Ascending aorta (tissue), 2 donors: Measurements from ENCODE around the gene BPTF. TPM values are rescaled to one million over a fixed set of nuclear protein-coding genes. Genes with fewer than 3 reads are reported as not detected.
A peak's percentile ranks its signal among the peaks of the same experiment; 100 is the strongest.

ENCODE experiments used
- DNase-seq, 2 donors: peaks; one replicate each; pipeline ENCODE4 v3.0.0-alpha.2; 2019; ENCODE audit warnings: low spot score in 2 of 2
- H3K27ac ChIP-seq, 2 donors: fragments of 200-600 bp; sonication (generic); one replicate each; pipeline ENCODE4 v1.5.1; 2016 to 2017; ENCODE audit warnings: mild to moderate bottlenecking in 1 of 2
- H3K27me3 ChIP-seq: fragments of 200-600 bp; sonication (generic); one replicate; pipeline ENCODE4 v1.5.1; 2017
- H3K36me3 ChIP-seq, 2 donors: fragments of 200-600 bp; sonication (generic); one replicate each; pipeline ENCODE4 v1.5.1; 2016
- H3K4me1 ChIP-seq, 2 donors: fragments of 200-600 bp; sonication (generic); one replicate each; pipeline ENCODE4 v1.5.1; 2016 to 2017; ENCODE audit warnings: mild to moderate bottlenecking in 1 of 2
- H3K4me3 ChIP-seq, 2 donors: fragments of 200-600 bp; sonication (generic); one replicate each; pipeline ENCODE4 v1.5.1; 2016 to 2017; ENCODE audit warnings: mild to moderate bottlenecking in 1 of 2
- H3K9me3 ChIP-seq, 2 donors: fragments of 200-600 bp; sonication (generic); one replicate each; pipeline ENCODE4 v1.5.1; 2016
- CTCF ChIP-seq, 3 experiments: fragments of 200-600 bp in 2 of 3; fragments of 450-650 bp in 1 of 3; sonication (generic) in 2 of 3; IDR thresholded peaks; one replicate each; pipeline ENCODE4 v1.5.1; 2016 to 2019; ENCODE audit warnings: antibody characterized with exemption in 3 of 3, mild to moderate bottlenecking in 1 of 3, moderate library complexity in 1 of 3
- intact Hi-C: fragments of 100-400 bp; cut with DNase I; formaldehyde crosslinking; loops from one replicate; pipeline ENCODE4 v1.15.1; 2023
- total RNA-seq: library from RNA; depleted of rRNA; stranded (reverse); fragments of >200 nt; gene quantifications from one replicate; pipeline ENCODE4 v1.1.0, GENCODE V29; 2016

The BPTF gene
- total RNA-seq, 1 donor from 2014 or later = 67.4 TPM

GRCh38 chr17:67998466-67998865 lies 173.2 kb downstream of the BPTF start:
- Histone ChIP-seq H3K27me3 (no peaks in the 10 kb centered on the region), H3K9me3 (no peaks in the 10 kb centered on the region), H3K4me1 (peaks cover 4 to 9% of the 10 kb centered on the region in 2 donors), H3K36me3 (no peaks in the 10 kb centered on the region), H3K27ac (no peak overlapping the region), H3K4me3 (no peak overlapping the region)
- no peak for DNase-seq
- no peak for TF ChIP-seq CTCF (IDR thresholded peaks at IDR 0.05)
- intact Hi-C loops = no loop called here

- H3K4me3 ChIP-seq = no peak overlapping the region
- DNase-seq = peak in 1 of 2 donors; percentile 51
- no peak overlapping the region for H3K27ac ChIP-seq
- peaks cover 4 to 9% of the 10 kb centered on the region in 2 donors for H3K4me1 ChIP-seq
- H3K27me3 ChIP-seq = no peaks in the 10 kb centered on the region
- no peaks in the 10 kb centered on the region for H3K36me3 ChIP-seq
- no peaks in the 10 kb centered on the region for H3K9me3 ChIP-seq
- intact Hi-C loops = no loop called here
- no peak for TF ChIP-seq CTCF (IDR thresholded peaks at IDR 0.05)
Observed at GRCh38 chr17:67999291-67999911, 174.1 kb downstream of the BPTF start.

GRCh38 chr17:68004201-68004600 lies 178.9 kb downstream of the BPTF start:
- Histone ChIP-seq H3K27me3 (no peaks in the 10 kb centered on the region), H3K36me3 (no peaks in the 10 kb centered on the region), H3K4me3 (no peak overlapping the region), H3K9me3 (no peaks in the 10 kb centered on the region), H3K27ac (no peak overlapping the region), H3K4me1 (no peaks in the 10 kb centered on the region)
- DNase-seq = peak in 1 of 2 donors; percentile 12
- TF ChIP-seq CTCF (IDR thresholded peaks at IDR 0.05) = no peak
- intact Hi-C loops = no loop called here

- H3K27me3 ChIP-seq = no peaks in the 10 kb centered on the region
- no peaks in the 10 kb centered on the region for H3K9me3 ChIP-seq
- TF ChIP-seq CTCF (IDR thresholded peaks at IDR 0.05) = no peak
- intact Hi-C loops = no loop called here
- H3K4me3 ChIP-seq = no peak overlapping the region
- DNase-seq = no peak
- no peaks in the 10 kb centered on the region for H3K36me3 ChIP-seq
- H3K27ac ChIP-seq = no peak overlapping the region
- H3K4me1 ChIP-seq = no peaks in the 10 kb centered on the region
Observed at GRCh38 chr17:68006797-68007196, 181.5 kb downstream of the BPTF start.

GRCh38 chr17:68011199-68011665 lies 185.9 kb downstream of the BPTF start:
- no peak overlapping the region for H3K4me3 ChIP-seq
- no peaks in the 10 kb centered on the region for H3K36me3 ChIP-seq
- H3K4me1 ChIP-seq = no peaks in the 10 kb centered on the region
- H3K9me3 ChIP-seq = no peaks in the 10 kb centered on the region
- H3K27me3 ChIP-seq = no peaks in the 10 kb centered on the region
- no peak for DNase-seq
- intact Hi-C loops = loop anchor here (10.0 kb wide), 1 partner anchor 46 kb away; no protein-coding TSS in a partner anchor
- H3K27ac ChIP-seq = no peak overlapping the region
- peak; percentile 26 to 53 (median 35) for TF ChIP-seq CTCF (IDR thresholded peaks at IDR 0.05)
